Neuronal stem cell (in vitro differentiated cells): ENCODE data around the gene GAN. TPM values are rescaled to one million over a fixed set of nuclear protein-coding genes. Genes with fewer than 3 reads are reported as not detected.

Experiments used
- DNase-seq: peaks from one replicate; pipeline ENCODE4 v3.0.0-alpha.2; 2013; ENCODE audit warnings: low spot score
- H2AFZ ChIP-seq: one replicate; pipeline ENCODE4 v1.6.1; 2013; ENCODE audit warnings: mild to moderate bottlenecking, low read length, inconsistent platforms
- H2AK5ac ChIP-seq: 2 replicates; pipeline ENCODE4 v1.6.1; 2013; ENCODE audit warnings: low read depth, mild to moderate bottlenecking, inconsistent platforms, low read length, moderate library complexity, mixed read lengths
- H2BK120ac ChIP-seq: 2 replicates; pipeline ENCODE4 v1.6.1; 2013; ENCODE audit warnings: low read depth, mild to moderate bottlenecking, inconsistent platforms, low read length, moderate library complexity, mixed read lengths
- H2BK12ac ChIP-seq: one replicate; pipeline ENCODE4 v1.6.1; 2013; ENCODE audit warnings: low read length, inconsistent platforms
- H2BK15ac ChIP-seq: 2 replicates; pipeline ENCODE4 v1.6.1; 2013; ENCODE audit warnings: mild to moderate bottlenecking, low read length, inconsistent platforms, mixed read lengths
- H2BK5ac ChIP-seq: one replicate; pipeline ENCODE4 v1.6.1; 2013; ENCODE audit warnings: inconsistent platforms, mild to moderate bottlenecking, low read length, moderate library complexity
- H3K14ac ChIP-seq: one replicate; pipeline ENCODE4 v1.6.1; 2013; ENCODE audit warnings: low read length, inconsistent platforms
- H3K18ac ChIP-seq: 2 replicates; pipeline ENCODE4 v1.6.1; 2013; ENCODE audit warnings: low read length, inconsistent platforms
- H3K23ac ChIP-seq: 2 replicates; pipeline ENCODE4 v1.6.1; 2013; ENCODE audit warnings: low read depth, mild to moderate bottlenecking, mixed read lengths, low read length, inconsistent platforms; ENCODE audit not compliant: poor library complexity
- H3K27ac ChIP-seq: replicated peaks from 3 replicates; pipeline ENCODE4 v1.5.1; 2013; ENCODE audit warnings: low read length, inconsistent platforms
- H3K27me3 ChIP-seq, 3 experiments: 2 replicates each; pipeline ENCODE4 v1.6.1; 2013; ENCODE audit warnings: low read length in 3 of 3, mild to moderate bottlenecking in 2 of 3, inconsistent platforms in 1 of 3, low read depth in 1 of 3, mixed read lengths in 1 of 3, moderate library complexity in 1 of 3; ENCODE audit not compliant: control insufficient read depth in 3 of 3, insufficient read depth in 3 of 3
- H3K36me3 ChIP-seq, 2 donors: replicated peaks in 1 of 2; 2 replicates each; pipeline ENCODE4 v1.6.1; 2013; ENCODE audit warnings: low read length in 2 of 2; ENCODE audit not compliant: control insufficient read depth in 2 of 2, insufficient read depth in 2 of 2
- H3K4ac ChIP-seq: 2 replicates; pipeline ENCODE4 v1.6.1; 2013; ENCODE audit warnings: inconsistent platforms, mild to moderate bottlenecking, low read length, moderate library complexity
- H3K4me1 ChIP-seq, 2 donors: 1 replicate in 1 of 2; 2 replicates in 1 of 2; pipeline ENCODE4 v1.6.1; 2013; ENCODE audit warnings: low read length in 2 of 2, low read depth in 1 of 2; ENCODE audit not compliant: control insufficient read depth in 2 of 2, insufficient read depth in 1 of 2
- H3K4me2 ChIP-seq: one replicate; pipeline ENCODE4 v1.6.1; 2013; ENCODE audit warnings: mild to moderate bottlenecking, low read length, inconsistent platforms; ENCODE audit not compliant: insufficient read depth, poor library complexity, severe bottlenecking
- H3K4me3 ChIP-seq, 2 donors: 2 replicates each; pipeline ENCODE4 v1.5.1; 2013; ENCODE audit warnings: low read length in 2 of 2, mild to moderate bottlenecking in 2 of 2, inconsistent platforms in 1 of 2, moderate library complexity in 1 of 2
- H3K79me1 ChIP-seq: one replicate; pipeline ENCODE4 v1.6.1; 2013; ENCODE audit warnings: low read depth, mild to moderate bottlenecking, inconsistent platforms, low read length, moderate library complexity
- H3K9ac ChIP-seq: one replicate; pipeline ENCODE4 v1.6.1; 2013; ENCODE audit warnings: mild to moderate bottlenecking, low read depth, low read length, inconsistent platforms; ENCODE audit not compliant: poor library complexity
- H3K9me3 ChIP-seq, 2 donors: replicated peaks in 1 of 2; 2 replicates each; pipeline versions ENCODE3 to v1.6.1; 2013; ENCODE audit warnings: low read length in 2 of 2, mild to moderate bottlenecking in 2 of 2, inconsistent platforms in 1 of 2, low read depth in 1 of 2, mixed read lengths in 1 of 2, moderate library complexity in 1 of 2; ENCODE audit not compliant: control insufficient read depth in 2 of 2, insufficient read depth in 1 of 2
- H4K8ac ChIP-seq: one replicate; pipeline ENCODE4 v1.6.1; 2013; ENCODE audit warnings: low read depth, mild to moderate bottlenecking, inconsistent platforms, low read length, moderate library complexity
- H4K91ac ChIP-seq: one replicate; pipeline ENCODE4 v1.6.1; 2013; ENCODE audit warnings: low read length, low read depth, mild to moderate bottlenecking, inconsistent platforms; ENCODE audit not compliant: poor library complexity
- WGBS, 2 donors: extraction: QIAGEN DNeasy Blood & Tissue Kit; methylation state at CpG; one replicate each; pipeline ENCODE4 v1.1.7; 2013; ENCODE audit warnings: missing lambda C conversion rate in 2 of 2, mixed read lengths in 1 of 2; ENCODE audit not compliant: insufficient read length in 2 of 2, insufficient replicate concordance in 1 of 2; ENCODE audit errors: extremely low coverage in 2 of 2; 5-methylcytosine and 5-hydroxymethylcytosine counted together
- polyA plus RNA-seq, 2 experiments: library from polyadenylated mRNA; stranded (reverse); fragments of 200-250 nt; gene quantifications; one replicate each; pipeline ENCODE4 v1.2.3, GENCODE V29; 2013

GAN gene, protein sequence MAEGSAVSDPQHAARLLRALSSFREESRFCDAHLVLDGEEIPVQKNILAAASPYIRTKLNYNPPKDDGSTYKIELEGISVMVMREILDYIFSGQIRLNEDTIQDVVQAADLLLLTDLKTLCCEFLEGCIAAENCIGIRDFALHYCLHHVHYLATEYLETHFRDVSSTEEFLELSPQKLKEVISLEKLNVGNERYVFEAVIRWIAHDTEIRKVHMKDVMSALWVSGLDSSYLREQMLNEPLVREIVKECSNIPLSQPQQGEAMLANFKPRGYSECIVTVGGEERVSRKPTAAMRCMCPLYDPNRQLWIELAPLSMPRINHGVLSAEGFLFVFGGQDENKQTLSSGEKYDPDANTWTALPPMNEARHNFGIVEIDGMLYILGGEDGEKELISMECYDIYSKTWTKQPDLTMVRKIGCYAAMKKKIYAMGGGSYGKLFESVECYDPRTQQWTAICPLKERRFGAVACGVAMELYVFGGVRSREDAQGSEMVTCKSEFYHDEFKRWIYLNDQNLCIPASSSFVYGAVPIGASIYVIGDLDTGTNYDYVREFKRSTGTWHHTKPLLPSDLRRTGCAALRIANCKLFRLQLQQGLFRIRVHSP
- 4.3 TPM for polyA plus RNA-seq (2013, experiment 1 of 2)
- polyA plus RNA-seq (2013, experiment 2 of 2) = 4.7 TPM

DNA sequence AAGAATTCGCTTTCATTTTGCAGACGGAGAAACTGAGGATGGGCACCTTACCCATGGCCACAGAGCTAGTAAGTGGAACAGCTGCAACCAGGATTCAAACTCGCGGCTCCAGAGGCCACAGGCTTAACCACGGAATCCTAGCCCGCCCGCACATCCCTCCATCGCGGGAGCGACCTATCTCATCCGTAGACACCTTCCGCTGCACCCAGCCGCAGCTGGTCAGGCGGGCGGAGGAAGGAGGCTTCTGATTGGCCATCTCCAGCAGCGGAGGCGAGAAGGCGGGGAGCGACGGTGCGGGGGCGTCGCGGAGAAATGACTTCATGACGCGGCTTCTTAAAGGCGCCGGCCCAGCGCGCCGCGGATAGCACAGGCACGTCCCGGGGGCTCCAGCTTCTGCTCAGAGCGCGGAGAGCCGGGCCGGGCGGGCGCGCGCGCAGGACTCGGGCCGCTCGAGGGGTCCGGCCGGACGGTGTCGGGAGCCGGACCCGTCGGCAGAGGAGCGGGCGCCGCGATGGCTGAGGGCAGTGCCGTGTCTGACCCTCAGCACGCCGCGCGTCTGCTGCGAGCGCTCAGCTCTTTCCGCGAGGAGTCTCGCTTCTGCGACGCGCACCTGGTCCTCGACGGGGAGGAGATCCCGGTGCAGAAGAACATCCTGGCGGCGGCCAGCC lies at the start of gene GAN:
Gene GAN (plus strand): TSS at position 360 of the 668 bp plus-strand sequence. CDS start 152 bp downstream, at position 512.
- peak within 1 kb of the TSS; percentile 39 for H3K27ac ChIP-seq
- peak within 1 kb of the TSS; percentile 93 for H3K18ac ChIP-seq
- DNase-seq = peak; percentile 95
- peak within 1 kb of the TSS; percentile 90 for H3K23ac ChIP-seq
- peak within 1 kb of the TSS; percentile 93 to 96 for H3K4me3 ChIP-seq
- H3K36me3 ChIP-seq = peaks cover 2 to 11% of the 10 kb centered on the region in 2 donors
- H3K4ac ChIP-seq = no peak within 1 kb of the TSS
- peak within 1 kb of the TSS; percentile 98 for H2AFZ ChIP-seq
- no peak within 1 kb of the TSS for H4K8ac ChIP-seq
- H3K9ac ChIP-seq = peak within 1 kb of the TSS; percentile 97
- peaks cover 0 to 2% of the 10 kb centered on the region in 2 donors for H3K4me1 ChIP-seq
- no peak within 1 kb of the TSS for H2BK15ac ChIP-seq
- H3K27me3 ChIP-seq = no peaks in the 10 kb centered on the region
- no peak within 1 kb of the TSS for H2BK5ac ChIP-seq
- no CpG with 5 or more reads among the region's 75 CpGs for WGBS, 2 donors
- H3K9me3 ChIP-seq = no peaks in the 10 kb centered on the region
- no peak within 1 kb of the TSS for H2AK5ac ChIP-seq
- peaks cover 2% of the 10 kb centered on the region for H3K79me1 ChIP-seq
- H4K91ac ChIP-seq = no peak within 1 kb of the TSS
- no peak within 1 kb of the TSS for H3K14ac ChIP-seq
- H3K4me2 ChIP-seq = peak within 1 kb of the TSS; percentile 87
- no peak within 1 kb of the TSS for H2BK12ac ChIP-seq
- H2BK120ac ChIP-seq = no peak within 1 kb of the TSS

DNA sequence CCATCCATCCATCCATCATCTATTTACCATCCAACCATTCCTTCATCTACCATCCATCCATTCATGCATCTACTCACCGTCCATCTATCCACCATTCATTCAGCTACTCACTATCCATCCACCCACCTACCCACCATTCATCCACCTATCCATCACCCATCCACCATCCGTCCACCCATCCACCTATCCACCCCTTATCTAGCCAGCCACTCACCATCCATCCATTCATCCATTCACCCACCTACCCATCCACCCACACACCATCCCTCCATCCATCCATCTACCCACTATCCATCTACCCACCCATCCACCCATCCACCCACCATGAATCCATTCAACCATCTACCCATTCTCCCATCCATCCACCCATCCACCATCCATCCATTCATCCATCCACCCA lies 49.7 kb upstream of the GAN start:
- H4K91ac ChIP-seq = no peak overlapping the region
- no peaks in the 10 kb centered on the region for H3K36me3 ChIP-seq
- no peak overlapping the region for H3K27ac ChIP-seq
- no peaks in the 10 kb centered on the region for H3K27me3 ChIP-seq
- H2BK15ac ChIP-seq = no peak overlapping the region
- no peaks in the 10 kb centered on the region for H3K79me1 ChIP-seq
- 100% methylated on average over 2 of the region's 2 CpGs; no CpG with 5 or more reads in 1 of the 2 donors for WGBS, 2 donors
- no peak overlapping the region for H4K8ac ChIP-seq
- no peak overlapping the region for H3K9ac ChIP-seq
- no peak overlapping the region for H3K18ac ChIP-seq
- no peak overlapping the region for H2AFZ ChIP-seq
- H3K4me3 ChIP-seq = no peak overlapping the region
- no peaks in the 10 kb centered on the region for H3K9me3 ChIP-seq
- H2BK12ac ChIP-seq = no peak overlapping the region
- H3K23ac ChIP-seq = no peak overlapping the region
- no peak overlapping the region for H2BK5ac ChIP-seq
- no peak overlapping the region for H2BK120ac ChIP-seq
- no peaks in the 10 kb centered on the region for H3K4me1 ChIP-seq
- no peak overlapping the region for H3K4ac ChIP-seq
- no peak for DNase-seq
- H3K4me2 ChIP-seq = no peak overlapping the region
- no peak overlapping the region for H3K14ac ChIP-seq
- no peak overlapping the region for H2AK5ac ChIP-seq

DNA sequence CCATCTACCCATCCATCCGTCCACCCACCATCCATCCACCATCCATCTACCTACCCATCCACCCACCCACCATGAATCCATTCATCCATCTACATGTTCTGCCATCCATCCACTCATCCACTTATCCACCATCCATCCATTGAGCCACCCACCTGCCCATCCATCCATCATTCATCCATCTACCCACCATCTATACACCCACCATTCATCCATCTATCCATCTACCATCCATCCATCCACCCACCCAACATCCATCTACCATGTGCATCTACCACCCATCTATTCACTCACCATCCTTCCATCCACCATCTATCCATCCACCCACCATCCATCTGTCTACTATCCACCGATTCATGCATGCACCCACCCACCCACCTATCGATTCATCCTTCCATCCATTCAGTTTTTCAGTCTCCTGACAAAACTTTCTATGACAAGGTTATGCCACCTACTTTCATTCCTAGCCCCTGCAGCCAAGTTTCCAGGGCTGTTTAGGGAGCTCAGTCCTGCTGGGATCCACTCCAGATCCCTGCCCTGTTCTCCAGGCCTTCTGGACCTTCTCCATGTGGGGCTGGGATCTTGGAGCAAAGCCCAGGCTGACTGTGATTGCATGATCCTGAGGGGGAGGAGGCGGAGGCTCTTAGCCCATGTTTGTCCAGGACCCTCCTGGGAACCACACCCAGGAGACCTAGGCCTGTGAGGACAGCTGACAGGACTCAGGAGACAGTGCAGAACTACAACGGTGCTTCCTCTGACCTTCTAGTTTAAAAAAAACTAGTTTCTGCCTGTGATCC lies 48.9 kb upstream of the GAN start:
- no peak overlapping the region for H4K91ac ChIP-seq

More for the DNA sequence above, 48.9 kb upstream of the GAN start:
- WGBS, 2 donors = 100% methylated on average over 1 of the region's 5 CpGs; no CpG with 5 or more reads in 1 of the 2 donors
- no peak overlapping the region for H2BK12ac ChIP-seq
- no peak overlapping the region for H3K14ac ChIP-seq
- no peak overlapping the region for H2AK5ac ChIP-seq
- H2BK5ac ChIP-seq = no peak overlapping the region
- no peaks in the 10 kb centered on the region for H3K36me3 ChIP-seq
- H3K9ac ChIP-seq = peak overlapping the region; percentile 2
- DNase-seq = no peak
- no peak overlapping the region for H3K23ac ChIP-seq
- H3K18ac ChIP-seq = no peak overlapping the region
- no peak overlapping the region for H3K4ac ChIP-seq
- H3K4me2 ChIP-seq = no peak overlapping the region
- no peak overlapping the region for H2BK120ac ChIP-seq
- H3K79me1 ChIP-seq = no peaks in the 10 kb centered on the region
- H4K8ac ChIP-seq = no peak overlapping the region
- H3K27ac ChIP-seq = no peak overlapping the region
- no peak overlapping the region for H3K4me3 ChIP-seq
- no peaks in the 10 kb centered on the region for H3K27me3 ChIP-seq
- no peak overlapping the region for H2BK15ac ChIP-seq
- no peaks in the 10 kb centered on the region for H3K4me1 ChIP-seq
- H3K9me3 ChIP-seq = no peaks in the 10 kb centered on the region
- H2AFZ ChIP-seq = no peak overlapping the region
